ENCODE data around the gene CBS. TPM values are rescaled to one million over a fixed set of nuclear protein-coding genes. Genes with fewer than 3 reads are reported as not detected.

CBS gene
- polyA plus RNA-seq, 1 donor (not counting 4 experiments of a cell fraction or from before 2014, with no cell fraction given): 6.9 TPM

GRCh38 chr21:43021191-43021590 lies 54.4 kb downstream of the CBS start:
- dilution Hi-C loops (cut with MboI; ENCODE audit: extremely low pct_ligation_motif_present, low sequenced_read_pairs): no loop called here
- no peak for TF ChIP-seq EZH2 (IDR thresholded peaks at IDR 0.05; ENCODE audit: low read length)
- TF ChIP-seq CTCF (optimal IDR thresholded peaks at IDR 0.05 in 1 of 3, IDR thresholded peaks at IDR 0.05 in 1 of 3, conservative IDR thresholded peaks at IDR 0.05 in 1 of 3; ENCODE audit: extremely low read depth in 1 of 3, insufficient read depth in 2 of 3, low read length in 3 of 3): no peak
- H3K36me3 ChIP-seq (ENCODE audit: control insufficient read depth in 2 of 2, extremely low read depth in 1 of 2, insufficient read depth in 2 of 2, low read length in 2 of 2): peaks cover 22 to 26% of the 10 kb centered on the region in 2 experiments

GRCh38 chr21:43020771-43021170 lies 54.9 kb downstream of the CBS start:
- DNase-seq (ENCODE audit: low read depth, low spot score) (no peak), FAIRE-seq (no peak)
- no peak overlapping the region for H3K9ac ChIP-seq (ENCODE audit: control insufficient read depth, extremely low read depth, insufficient read depth, low read length)
- H3K79me2 ChIP-seq (ENCODE audit: control insufficient read depth, insufficient read depth, low read length): no peaks in the 10 kb centered on the region
- H3K27me3 ChIP-seq (ENCODE audit: control insufficient read depth, extremely low read depth, insufficient read depth, low read length): no peaks in the 10 kb centered on the region
- TF ChIP-seq EZH2 (IDR thresholded peaks at IDR 0.05; ENCODE audit: low read length): no peak
- TF ChIP-seq CTCF (optimal IDR thresholded peaks at IDR 0.05 in 1 of 3, IDR thresholded peaks at IDR 0.05 in 1 of 3, conservative IDR thresholded peaks at IDR 0.05 in 1 of 3; ENCODE audit: extremely low read depth in 1 of 3, insufficient read depth in 2 of 3, low read length in 3 of 3): no peak
- no peak overlapping the region for H3K4me2 ChIP-seq (ENCODE audit: control insufficient read depth, extremely low read depth, insufficient read depth, low read depth, low read length)
- no peak overlapping the region for H2AFZ ChIP-seq (ENCODE audit: control insufficient read depth, low read length)
- H3K4me1 ChIP-seq (ENCODE audit: control insufficient read depth, extremely low read depth, insufficient read depth, low read length): no peaks in the 10 kb centered on the region
- H3K9me3 ChIP-seq (ENCODE audit: control insufficient read depth, low read depth, low read length): no peaks in the 10 kb centered on the region
- H3K9me1 ChIP-seq (ENCODE audit: control insufficient read depth, extremely low read depth, insufficient read depth, low read length): no peaks in the 10 kb centered on the region
- H3K4me3 ChIP-seq (ENCODE audit: control insufficient read depth in 2 of 3, extremely low read depth in 1 of 3, insufficient read depth in 2 of 3, low read depth in 1 of 3, low read length in 3 of 3): no peak overlapping the region
- H3K27ac ChIP-seq (ENCODE audit: control insufficient read depth, insufficient read depth, low read length): no peak overlapping the region
- H4K20me1 ChIP-seq (ENCODE audit: control insufficient read depth, extremely low read depth, insufficient read depth, low read length): no peaks in the 10 kb centered on the region
- dilution Hi-C loops (cut with MboI; ENCODE audit: extremely low pct_ligation_motif_present, low sequenced_read_pairs): no loop called here
- H3K36me3 ChIP-seq (ENCODE audit: control insufficient read depth in 2 of 2, extremely low read depth in 1 of 2, insufficient read depth in 2 of 2, low read length in 2 of 2): peaks cover 24 to 28% of the 10 kb centered on the region in 2 experiments

More at GRCh38 chr21:43021191-43021590, 54.4 kb downstream of the CBS start:
- Histone ChIP-seq H3K27me3 (ENCODE audit: control insufficient read depth, extremely low read depth, insufficient read depth, low read length) (no peaks in the 10 kb centered on the region), H2AFZ (ENCODE audit: control insufficient read depth, low read length) (no peak overlapping the region), H3K4me2 (ENCODE audit: control insufficient read depth, extremely low read depth, insufficient read depth, low read depth, low read length) (no peak overlapping the region), H3K9ac (ENCODE audit: control insufficient read depth, extremely low read depth, insufficient read depth, low read length) (no peak overlapping the region), H3K79me2 (ENCODE audit: control insufficient read depth, insufficient read depth, low read length) (no peaks in the 10 kb centered on the region), H3K9me3 (ENCODE audit: control insufficient read depth, low read depth, low read length) (no peaks in the 10 kb centered on the region), H3K4me1 (ENCODE audit: control insufficient read depth, extremely low read depth, insufficient read depth, low read length) (no peaks in the 10 kb centered on the region), H4K20me1 (ENCODE audit: control insufficient read depth, extremely low read depth, insufficient read depth, low read length) (no peaks in the 10 kb centered on the region), H3K9me1 (ENCODE audit: control insufficient read depth, extremely low read depth, insufficient read depth, low read length) (no peaks in the 10 kb centered on the region), H3K4me3 (ENCODE audit: control insufficient read depth in 2 of 3, extremely low read depth in 1 of 3, insufficient read depth in 2 of 3, low read depth in 1 of 3, low read length in 3 of 3) (no peak overlapping the region), H3K27ac (ENCODE audit: control insufficient read depth, insufficient read depth, low read length) (no peak overlapping the region)
- DNase-seq (ENCODE audit: low read depth, low spot score) (no peak), FAIRE-seq (no peak)

All from keratinocyte (primary cell).